ENCODE measurements around the gene LRRC42.

LRRC42 gene

GRCh38 chr1:54007613-54008012 is 61.5 kb downstream of the LRRC42 start:
- DNase-seq = no peak

- DNase-seq = no peak
Measured at GRCh38 chr1:54008876-54009275, 62.7 kb downstream of the LRRC42 start.

GRCh38 chr1:54009406-54009805 is 63.3 kb downstream of the LRRC42 start:
- no peak for DNase-seq

DNA sequence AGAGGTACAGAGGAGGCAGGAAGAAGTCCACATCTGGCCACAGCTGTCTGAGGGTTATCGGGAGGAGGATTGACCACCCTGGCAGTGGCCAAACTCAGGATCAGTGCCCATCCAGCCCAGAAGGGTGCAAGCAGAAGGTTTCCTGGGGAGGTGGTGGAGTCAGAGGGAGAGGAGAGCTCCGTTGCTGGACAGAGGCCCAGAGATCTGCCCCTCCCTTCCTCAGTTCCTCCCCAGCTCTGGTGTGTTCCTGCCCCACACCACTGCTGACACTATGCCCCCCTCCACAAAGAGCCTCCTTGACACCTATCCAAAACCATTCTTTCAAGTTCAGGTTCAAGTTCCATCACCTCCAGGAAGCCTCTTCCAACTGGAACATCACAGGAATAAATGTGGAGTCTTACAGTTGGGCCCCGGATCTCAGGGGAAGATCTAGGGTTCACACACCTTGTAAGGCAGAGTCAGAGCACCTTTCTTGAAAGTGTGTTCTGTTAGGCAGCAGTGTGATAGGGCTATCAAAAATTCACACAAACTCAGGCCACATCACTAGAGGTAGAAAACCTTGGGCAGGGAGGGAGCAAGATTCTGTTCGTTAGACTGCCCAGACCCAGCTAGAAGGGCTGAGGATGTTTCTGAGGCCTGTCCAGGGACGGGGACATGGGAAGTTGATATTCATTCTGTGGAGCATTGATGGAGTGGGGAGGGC is 64.4 kb downstream of the LRRC42 start:
- no peak for DNase-seq

DNA sequence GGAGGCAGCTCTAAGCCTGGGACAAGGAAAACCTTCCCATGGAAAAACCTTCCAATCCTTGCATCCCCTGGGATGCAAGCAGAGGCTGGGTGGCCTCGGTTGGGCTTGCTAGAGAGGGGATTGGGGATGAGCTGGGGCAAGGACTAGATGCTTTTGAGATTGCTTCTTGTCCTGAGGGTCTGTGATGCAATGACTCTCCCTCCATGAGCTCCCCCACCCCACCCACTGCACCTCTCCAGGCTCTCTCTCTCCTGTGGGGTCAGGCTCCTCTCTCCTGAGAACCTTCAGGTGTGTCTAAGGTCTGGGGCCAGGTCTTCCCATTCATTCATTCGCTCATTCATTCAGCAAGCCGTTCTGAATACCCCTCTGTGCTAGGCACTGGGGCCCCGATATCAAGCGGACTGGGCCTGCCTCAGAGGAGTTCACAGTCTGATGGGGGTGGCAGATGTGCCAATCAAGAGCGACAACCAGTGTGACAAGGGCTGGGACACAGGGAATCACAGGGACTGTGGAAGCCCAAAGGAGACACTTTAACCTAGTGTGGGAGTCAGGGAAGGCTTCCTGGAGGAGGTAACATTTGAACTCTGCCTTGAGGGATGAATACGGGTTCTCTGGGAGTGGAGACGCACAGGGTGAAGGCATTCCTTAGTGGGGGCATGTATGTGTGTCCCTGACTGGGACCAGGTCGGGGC is 65.3 kb downstream of the LRRC42 start:
- no peak for DNase-seq

- no peak for DNase-seq
Measured at GRCh38 chr1:54012008-54012325, 65.8 kb downstream of the LRRC42 start.

DNA sequence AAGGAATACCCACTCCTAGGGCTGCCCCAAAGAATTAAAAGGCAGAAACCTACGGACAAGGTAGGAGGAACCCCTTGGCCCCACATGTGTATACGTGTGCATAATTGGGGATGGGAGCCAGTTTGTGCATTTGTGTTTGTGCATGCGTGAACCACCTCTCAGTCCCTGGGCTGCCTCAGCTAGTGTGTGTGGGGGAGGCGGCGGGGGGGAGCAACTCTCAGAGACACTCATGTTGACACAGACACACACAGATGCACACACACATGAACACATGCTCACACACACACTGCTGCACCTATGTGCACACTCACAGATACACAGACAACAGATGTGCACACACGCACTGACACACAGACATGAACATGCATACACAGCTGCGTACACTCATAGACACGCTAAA is 66.7 kb downstream of the LRRC42 start:
- DNase-seq = no peak

DNA sequence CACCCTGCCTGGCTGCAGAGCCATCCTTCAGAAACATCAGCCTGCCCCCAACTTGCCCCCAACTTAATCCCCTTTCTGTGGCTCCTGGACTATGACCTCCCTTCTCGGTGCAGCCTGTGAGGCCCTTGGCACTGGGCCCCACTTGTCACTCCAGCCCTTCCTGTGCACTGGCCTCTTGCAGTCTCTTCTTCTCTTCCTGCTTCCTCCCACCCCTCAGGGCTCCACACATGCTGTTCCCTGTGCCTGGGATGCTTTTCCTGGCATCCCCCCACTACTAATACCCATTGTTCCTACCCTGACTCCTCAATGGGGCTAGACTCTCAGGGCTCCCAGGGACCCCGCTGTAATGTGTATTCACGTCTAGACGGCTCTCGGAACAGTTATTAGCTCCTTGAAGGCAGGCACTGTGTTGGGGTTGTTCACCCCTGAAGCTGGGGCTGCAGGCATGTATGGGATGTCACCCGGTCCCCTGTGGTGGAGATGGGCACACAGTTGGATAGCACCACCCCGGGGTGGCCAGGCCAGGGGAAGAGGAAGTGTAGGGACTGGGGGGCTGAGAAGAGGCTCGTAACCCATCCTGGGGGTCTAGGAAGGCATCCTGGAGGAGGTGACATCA is 67.4 kb downstream of the LRRC42 start:
- no peak for DNase-seq

GRCh38 chr1:54014009-54014629 is 68.0 kb downstream of the LRRC42 start:
- no peak for DNase-seq

DNA sequence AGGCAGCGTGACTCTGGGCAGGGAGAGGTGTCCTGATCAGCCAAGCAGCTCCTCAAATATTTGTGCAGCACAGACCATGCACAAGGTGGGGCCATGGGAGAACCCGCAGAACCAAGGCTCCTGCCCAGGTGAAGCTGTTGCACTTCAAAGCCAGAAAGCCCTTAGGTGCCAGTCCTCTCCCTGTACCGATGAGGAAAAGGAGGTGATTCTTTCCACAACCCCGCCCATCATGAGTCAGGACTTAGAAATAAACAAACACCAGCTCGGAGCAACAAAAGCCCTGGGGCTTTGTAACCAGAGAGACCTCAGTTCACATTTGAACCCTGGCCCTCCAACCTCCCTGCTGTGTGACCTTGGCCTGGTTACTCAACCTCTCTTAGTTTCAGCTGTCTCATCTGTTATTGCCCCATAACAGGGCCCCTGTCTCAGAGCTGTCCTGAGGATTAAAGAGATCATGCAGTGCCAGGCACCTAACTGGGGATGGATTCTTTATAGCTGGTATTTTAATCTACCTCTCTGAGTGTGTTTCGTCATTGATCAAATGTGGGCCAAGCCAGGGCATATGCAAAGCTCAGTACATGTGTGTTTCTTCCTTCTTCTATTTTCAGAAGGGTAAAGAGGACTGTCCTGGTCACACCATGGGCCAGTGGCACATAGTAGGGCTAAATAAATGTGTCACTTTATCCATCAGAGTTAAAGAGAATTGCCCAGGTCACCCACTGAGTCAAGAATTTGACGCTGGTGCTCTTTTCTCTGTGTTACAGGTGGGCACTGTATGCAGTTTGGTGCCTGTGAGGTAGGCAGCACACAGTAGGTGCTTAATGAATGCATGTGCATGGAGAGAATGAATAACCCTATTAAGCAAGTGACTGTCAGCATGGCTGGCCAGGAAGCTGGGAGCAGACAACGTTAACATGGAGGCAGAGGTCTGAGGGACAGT is 70.5 kb downstream of the LRRC42 start:
- DNase-seq = no peak

Data from stimulated activated CD4-positive, alpha-beta T cell treated with anti-CD3 and anti-CD28 coated beads, Interleukin-4, amount 100 ng/mL, for 1 hour (primary cell).